Activated CD8-positive, alpha-beta memory T cell treated with anti-CD3 and anti-CD28 coated beads, Interleukin-2, amount 10 ng/mL, durations not matched to agents 7 days and 5 days (primary cell): ENCODE data around the gene RAB40B. TPM values are rescaled to one million over a fixed set of nuclear protein-coding genes. Genes with fewer than 3 reads are reported as not detected.
A peak's percentile ranks its signal among the peaks of the same experiment; 100 is the strongest.
"Not testable (repeated sequence)": the region's sequence is repeated elsewhere in the genome, so short reads cannot be mapped to it uniquely, and the experiment has no call there.

ENCODE experiments used
- ATAC-seq: fragments of 150-1000 bp; cut with Tn5 transposase; one replicate; pipeline ENCODE4 v1.10.0; 2021; ENCODE audit warnings: moderate library complexity
- CTCF ChIA-PET: fragments of 350-600 bp; sonication (Branson Sonifier 250); formaldehyde crosslinking; loops from one replicate; lab custom pipeline; 2021; ENCODE audit warnings: antibody characterized with exemption; lab: Charles Lee
- DNase-seq: peaks from one replicate; pipeline ENCODE4 v3.0.0-alpha.2; 2020
- H3K27ac Mint-ChIP-seq: one replicate; pipeline ENCODE4 v1.8.0; 2021; ENCODE audit warnings: mild to moderate bottlenecking, mixed read lengths
- H3K27me3 Mint-ChIP-seq: one replicate; pipeline ENCODE4 v1.8.0; 2021; ENCODE audit warnings: mixed read lengths
- H3K36me3 Mint-ChIP-seq: one replicate; pipeline ENCODE4 v1.8.0; 2021; ENCODE audit warnings: mild to moderate bottlenecking, mixed read lengths
- H3K4me1 Mint-ChIP-seq: one replicate; pipeline ENCODE4 v1.8.0; 2021; ENCODE audit warnings: mixed read lengths
- H3K4me3 Mint-ChIP-seq: one replicate; pipeline ENCODE4 v1.8.0; 2021; ENCODE audit warnings: mild to moderate bottlenecking, moderate library complexity, mixed read lengths
- H3K9me3 Mint-ChIP-seq: one replicate; pipeline ENCODE4 v1.8.0; 2022; ENCODE audit warnings: low read depth, mixed read lengths
- total RNA-seq, 2 experiments: library from RNA; stranded (reverse); gene quantifications; one replicate each; pipeline ENCODE4 v1.2.3, GENCODE V29; 2021

The RAB40B gene
- total RNA-seq, 2 experiments from 2014 or later, result 0.47 to 1.4 TPM

GRCh38 chr17:82655038-82655479 is 43.4 kb downstream of the RAB40B start:
- ATAC-seq, result no peak
- Mint-ChIP-seq H3K36me3 (no peaks in the 10 kb centered on the region), H3K4me3 (no peak overlapping the region), H3K4me1 (no peaks in the 10 kb centered on the region), H3K27ac (no peak overlapping the region), H3K9me3 (peaks cover 3% of the 10 kb centered on the region), H3K27me3 (no peaks in the 10 kb centered on the region)
- CTCF ChIA-PET, result no interaction called here
- DNase-seq, result no peak

GRCh38 chr17:82654611-82655010 is 43.9 kb downstream of the RAB40B start:
- ATAC-seq, H3K27me3 Mint-ChIP-seq, H3K36me3 Mint-ChIP-seq, CTCF ChIA-PET, H3K4me3 Mint-ChIP-seq, H3K27ac Mint-ChIP-seq, H3K9me3 Mint-ChIP-seq, H3K4me1 Mint-ChIP-seq, DNase-seq: not testable (repeated sequence)

- CTCF ChIA-PET, result no interaction called here
- Mint-ChIP-seq H3K27ac (no peak overlapping the region), H3K4me1 (no peaks in the 10 kb centered on the region), H3K4me3 (no peak overlapping the region), H3K27me3 (peaks cover 2% of the 10 kb centered on the region), H3K9me3 (no peaks in the 10 kb centered on the region), H3K36me3 (no peaks in the 10 kb centered on the region)
- no peak for ATAC-seq
- no peak for DNase-seq
Measured at GRCh38 chr17:82653651-82654528, 44.6 kb downstream of the RAB40B start.

- H3K4me3 Mint-ChIP-seq, result no peak overlapping the region
- ATAC-seq (no peak), DNase-seq (no peak)
- CTCF ChIA-PET, result no interaction called here
- H3K27ac Mint-ChIP-seq, result no peak overlapping the region
- peaks cover 5% of the 10 kb centered on the region for H3K36me3 Mint-ChIP-seq
- H3K27me3 Mint-ChIP-seq, result peaks cover 2% of the 10 kb centered on the region
- peaks cover 10% of the 10 kb centered on the region for H3K4me1 Mint-ChIP-seq
- H3K9me3 Mint-ChIP-seq, result no peaks in the 10 kb centered on the region
Measured at GRCh38 chr17:82650723-82651122, 47.8 kb downstream of the RAB40B start.

GRCh38 chr17:82649501-82650261 is 48.8 kb downstream of the RAB40B start:
- Mint-ChIP-seq H3K4me1 (peaks cover 16% of the 10 kb centered on the region), H3K4me3 (peak overlapping the region; percentile 35), H3K27me3 (peaks cover 2% of the 10 kb centered on the region), H3K36me3 (peaks cover 11% of the 10 kb centered on the region), H3K9me3 (no peaks in the 10 kb centered on the region), H3K27ac (peak overlapping the region; percentile 46)
- ATAC-seq (no peak), DNase-seq (no peak)
- CTCF ChIA-PET, result no interaction called here

- Mint-ChIP-seq H3K4me1 (peaks cover 16% of the 10 kb centered on the region), H3K36me3 (peaks cover 13% of the 10 kb centered on the region), H3K27me3 (peaks cover 2% of the 10 kb centered on the region), H3K9me3 (no peaks in the 10 kb centered on the region), H3K4me3 (peak overlapping the region; percentile 51), H3K27ac (peak overlapping the region; percentile 76)
- peak; percentile 64 for DNase-seq
- CTCF ChIA-PET, result no interaction called here
- peak; percentile 18 for ATAC-seq
Measured at GRCh38 chr17:82648742-82649331, 49.7 kb downstream of the RAB40B start.

GRCh38 chr17:82648165-82648668 is 50.3 kb downstream of the RAB40B start, which contains the start of gene WDR45B:
Gene WDR45B (minus strand): TSS chr17:82648444. CDS start chr17:82648340, 104 bp downstream.
- Mint-ChIP-seq H3K36me3 (peaks cover 13% of the 10 kb centered on the region), H3K4me1 (peaks cover 16% of the 10 kb centered on the region), H3K27ac (peak within 1 kb of the TSS; percentile 79), H3K9me3 (no peaks in the 10 kb centered on the region), H3K4me3 (peak within 1 kb of the TSS; percentile 77), H3K27me3 (peaks cover 2% of the 10 kb centered on the region)
- ATAC-seq (peak; percentile 89), DNase-seq (peak; percentile 93)
- CTCF ChIA-PET, result interaction anchor here (0.9 to 1.3 kb wide), 3 partner anchors 56 to 311 kb away, joined by 3 read pairs; no protein-coding TSS in a partner anchor

- H3K27me3 Mint-ChIP-seq, result peaks cover 2% of the 10 kb centered on the region
- CTCF ChIA-PET, result interaction anchor here (0.9 to 1.3 kb wide), 4 partner anchors 10 to 310 kb away, joined by 3 read pairs; no protein-coding TSS in a partner anchor
- peaks cover 16% of the 10 kb centered on the region for H3K36me3 Mint-ChIP-seq
- DNase-seq (peak; percentile 59), ATAC-seq (peak; percentile 35)
- peak overlapping the region; percentile 76 for H3K27ac Mint-ChIP-seq
- H3K4me3 Mint-ChIP-seq, result peak overlapping the region; percentile 77
- no peaks in the 10 kb centered on the region for H3K9me3 Mint-ChIP-seq
- H3K4me1 Mint-ChIP-seq, result peaks cover 16% of the 10 kb centered on the region
Measured at GRCh38 chr17:82647593-82648164, 50.8 kb downstream of the RAB40B start.

GRCh38 chr17:82645516-82645915 is 53.0 kb downstream of the RAB40B start:
- Mint-ChIP-seq H3K9me3 (no peaks in the 10 kb centered on the region), H3K36me3 (peaks cover 27% of the 10 kb centered on the region)

GRCh38 chr17:82644148-82644547 is 54.4 kb downstream of the RAB40B start:
- no peak for DNase-seq
- Mint-ChIP-seq H3K4me1 (peaks cover 18% of the 10 kb centered on the region), H3K27me3 (no peaks in the 10 kb centered on the region), H3K9me3 (no peaks in the 10 kb centered on the region), H3K4me3 (no peak overlapping the region), H3K36me3 (peaks cover 36% of the 10 kb centered on the region), H3K27ac (no peak overlapping the region)
- CTCF ChIA-PET, result no interaction called here
- ATAC-seq, result no peak

More at GRCh38 chr17:82645516-82645915, 53.0 kb downstream of the RAB40B start:
- Mint-ChIP-seq H3K27ac (no peak overlapping the region), H3K4me3 (peak overlapping the region; percentile 23), H3K27me3 (peaks cover 2% of the 10 kb centered on the region), H3K4me1 (peaks cover 16% of the 10 kb centered on the region)
- CTCF ChIA-PET, result interaction anchor here (1.4 kb wide), 1 partner anchor 23 kb away, joined by 3 read pairs; no protein-coding TSS in a partner anchor
- no peak for DNase-seq
- no peak for ATAC-seq

GRCh38 chr17:82642022-82642421 is 56.5 kb downstream of the RAB40B start:
- ATAC-seq (no peak), DNase-seq (no peak)
- Mint-ChIP-seq H3K27ac (no peak overlapping the region), H3K27me3 (no peaks in the 10 kb centered on the region), H3K4me1 (peaks cover 26% of the 10 kb centered on the region), H3K4me3 (no peak overlapping the region), H3K36me3 (peaks cover 46% of the 10 kb centered on the region), H3K9me3 (no peaks in the 10 kb centered on the region)
- CTCF ChIA-PET, result interaction anchor here (1.2 kb wide), 1 partner anchor 20 kb away, joined by 3 read pairs; no protein-coding TSS in a partner anchor

GRCh38 chr17:82640036-82640435 is 58.5 kb downstream of the RAB40B start:
- Mint-ChIP-seq H3K27me3 (no peaks in the 10 kb centered on the region), H3K4me1 (peaks cover 13% of the 10 kb centered on the region), H3K9me3 (no peaks in the 10 kb centered on the region), H3K4me3 (no peak overlapping the region), H3K36me3 (peaks cover 43% of the 10 kb centered on the region), H3K27ac (no peak overlapping the region)
- no peak for ATAC-seq
- no peak for DNase-seq
- CTCF ChIA-PET, result no interaction called here
